T-helper 22 cell (primary cell): ENCODE results near the gene SNTG2.

ENCODE experiments used
- DNase-seq: peaks from one replicate; pipeline ENCODE4 v3.0.0-alpha.2; 2020; ENCODE audit warnings: low read depth

SNTG2 gene

GRCh38 chr2:1002350-1002749, 51.7 kb downstream of the SNTG2 start:
- no peak for DNase-seq

GRCh38 chr2:1004398-1004797, 53.7 kb downstream of the SNTG2 start:
- DNase-seq = no peak

DNA sequence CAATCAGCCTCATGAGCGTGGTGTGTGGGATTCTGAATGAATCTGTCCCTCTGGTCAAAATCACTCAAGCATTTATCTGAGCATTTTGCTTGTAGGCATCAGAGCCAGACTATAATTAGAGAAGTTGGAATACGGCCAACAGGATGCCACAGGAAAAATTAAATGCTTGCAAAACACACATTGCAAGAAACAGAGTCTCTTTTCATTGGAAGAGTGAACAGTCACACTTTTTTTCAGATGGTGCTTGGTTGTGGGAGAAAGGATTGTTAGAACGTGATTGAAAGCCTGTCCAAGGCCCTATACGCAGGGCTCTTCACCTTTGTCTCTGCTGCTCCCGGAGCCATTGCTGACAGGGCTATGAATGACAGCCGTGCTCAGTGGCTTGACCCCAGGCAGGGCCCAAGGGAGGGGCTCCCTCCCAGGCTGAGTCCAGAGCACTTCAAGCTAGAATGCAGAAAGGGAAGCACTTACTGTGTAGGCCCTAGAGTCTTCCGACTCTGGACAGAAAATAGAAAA, 59.8 kb downstream of the SNTG2 start:
- no peak for DNase-seq

GRCh38 chr2:1011006-1011405, 60.4 kb downstream of the SNTG2 start:
- no peak for DNase-seq

GRCh38 chr2:1011985-1012384, 61.3 kb downstream of the SNTG2 start:
- no peak for DNase-seq

GRCh38 chr2:1014802-1015201, 64.2 kb downstream of the SNTG2 start:
- DNase-seq = no peak

GRCh38 chr2:1016500-1016899, 65.9 kb downstream of the SNTG2 start:
- no peak for DNase-seq

DNA sequence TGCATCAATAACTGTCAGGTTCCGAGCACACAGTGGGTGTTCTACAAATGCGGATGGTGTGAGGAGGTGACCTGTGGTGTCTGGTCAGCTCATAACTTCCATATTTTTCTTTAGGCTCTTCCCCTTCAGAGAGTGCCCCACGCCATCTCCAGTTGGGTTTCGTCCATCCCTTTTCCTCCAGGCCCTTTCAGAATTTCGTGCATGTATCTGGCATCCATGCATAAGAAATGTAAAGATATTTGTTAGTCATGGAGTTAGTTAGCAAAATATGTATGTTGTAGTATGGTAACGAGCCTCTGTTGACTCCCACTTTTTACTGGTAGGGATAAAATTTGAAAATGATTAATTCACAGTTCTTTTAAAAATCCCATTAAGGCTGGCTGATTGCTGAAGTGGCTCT, 67.2 kb downstream of the SNTG2 start:
- DNase-seq = no peak

GRCh38 chr2:1020206-1020605, 69.6 kb downstream of the SNTG2 start:
- DNase-seq = no peak

DNA sequence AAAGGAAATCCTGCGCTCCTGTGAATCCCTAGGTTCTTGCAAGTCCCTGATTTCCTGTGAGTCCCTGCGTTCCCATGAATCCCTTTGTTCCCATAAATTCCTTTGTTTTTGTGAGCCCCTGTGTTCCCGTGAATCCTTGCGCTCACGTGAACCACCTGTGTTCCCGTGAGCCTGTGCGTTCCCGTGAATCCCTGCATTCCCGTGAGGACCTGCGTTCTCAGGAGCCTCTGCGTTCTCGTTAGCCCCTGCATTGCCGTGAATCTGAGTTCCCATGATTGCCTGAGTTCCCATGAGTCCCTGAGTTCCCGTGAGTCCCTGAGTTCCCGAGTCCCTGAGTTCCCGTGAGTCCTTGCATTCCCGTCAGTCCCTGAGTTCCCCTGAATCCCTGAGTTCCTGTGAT, 71.5 kb downstream of the SNTG2 start:
- no peak for DNase-seq

DNA sequence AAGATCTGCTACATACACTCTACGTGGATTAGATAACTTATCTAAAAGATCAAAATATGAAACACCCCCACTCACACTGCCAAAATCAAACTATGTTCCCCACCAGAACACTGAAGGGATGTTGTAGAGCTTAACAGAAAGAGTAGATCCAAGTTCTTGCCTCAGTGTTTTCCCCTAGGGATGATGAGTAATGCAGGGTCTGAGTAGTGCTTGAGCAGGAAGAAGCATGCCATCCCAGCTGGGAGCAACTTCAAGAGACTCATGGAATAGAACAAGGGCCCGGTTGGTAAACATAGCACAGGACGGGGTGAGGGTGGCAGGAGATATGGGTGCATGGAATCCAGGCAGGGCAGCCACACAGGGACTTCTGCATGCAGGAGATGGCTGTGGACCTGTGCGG, 74.3 kb downstream of the SNTG2 start:
- DNase-seq = no peak

DNA sequence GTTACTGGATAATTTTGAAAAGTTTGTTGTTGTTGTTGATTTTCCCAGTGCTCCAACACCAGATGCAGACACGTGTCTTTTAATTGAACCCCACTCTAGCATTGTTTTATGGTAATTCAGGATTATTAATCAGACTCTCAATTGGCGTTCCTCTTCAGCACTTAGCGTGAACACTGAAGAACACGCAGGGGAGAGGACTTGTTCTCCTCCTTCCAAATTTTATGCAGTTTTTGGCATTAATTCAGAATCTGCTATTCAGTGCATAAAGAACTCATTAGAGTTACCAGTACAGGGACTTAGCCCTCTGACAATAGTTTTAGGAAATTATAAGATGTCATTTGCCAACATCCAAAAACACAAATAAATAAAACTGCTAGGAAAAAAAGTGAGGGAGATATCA, 75.5 kb downstream of the SNTG2 start:
- no peak for DNase-seq

DNA sequence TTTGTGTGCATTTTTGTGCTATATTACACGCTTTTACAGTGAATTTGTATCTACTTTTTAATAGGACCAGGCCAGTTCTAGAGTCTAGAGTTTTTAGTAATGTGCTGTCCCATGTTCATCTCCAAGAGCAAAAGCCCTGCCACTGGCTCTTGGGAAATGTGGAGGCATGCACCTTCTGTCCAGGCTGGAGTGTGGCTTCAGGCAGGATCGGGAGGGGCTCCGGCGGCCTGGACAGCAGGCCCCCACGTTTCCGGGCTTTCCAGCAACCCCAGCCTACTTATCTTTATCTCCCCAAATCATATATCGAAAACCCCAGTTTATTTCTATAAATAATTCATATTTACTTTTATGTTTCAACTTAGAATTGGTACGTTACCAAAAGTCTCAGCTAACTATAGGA, 78.2 kb downstream of the SNTG2 start:
- DNase-seq = no peak

GRCh38 chr2:1032030-1032429, 81.4 kb downstream of the SNTG2 start:
- DNase-seq = no peak

- no peak for DNase-seq
Observed at GRCh38 chr2:1033069-1033468, 82.4 kb downstream of the SNTG2 start.

GRCh38 chr2:1037066-1037465, 86.4 kb downstream of the SNTG2 start:
- no peak for DNase-seq

- no peak for DNase-seq
Observed at GRCh38 chr2:1039549-1039948, 88.9 kb downstream of the SNTG2 start.

DNA sequence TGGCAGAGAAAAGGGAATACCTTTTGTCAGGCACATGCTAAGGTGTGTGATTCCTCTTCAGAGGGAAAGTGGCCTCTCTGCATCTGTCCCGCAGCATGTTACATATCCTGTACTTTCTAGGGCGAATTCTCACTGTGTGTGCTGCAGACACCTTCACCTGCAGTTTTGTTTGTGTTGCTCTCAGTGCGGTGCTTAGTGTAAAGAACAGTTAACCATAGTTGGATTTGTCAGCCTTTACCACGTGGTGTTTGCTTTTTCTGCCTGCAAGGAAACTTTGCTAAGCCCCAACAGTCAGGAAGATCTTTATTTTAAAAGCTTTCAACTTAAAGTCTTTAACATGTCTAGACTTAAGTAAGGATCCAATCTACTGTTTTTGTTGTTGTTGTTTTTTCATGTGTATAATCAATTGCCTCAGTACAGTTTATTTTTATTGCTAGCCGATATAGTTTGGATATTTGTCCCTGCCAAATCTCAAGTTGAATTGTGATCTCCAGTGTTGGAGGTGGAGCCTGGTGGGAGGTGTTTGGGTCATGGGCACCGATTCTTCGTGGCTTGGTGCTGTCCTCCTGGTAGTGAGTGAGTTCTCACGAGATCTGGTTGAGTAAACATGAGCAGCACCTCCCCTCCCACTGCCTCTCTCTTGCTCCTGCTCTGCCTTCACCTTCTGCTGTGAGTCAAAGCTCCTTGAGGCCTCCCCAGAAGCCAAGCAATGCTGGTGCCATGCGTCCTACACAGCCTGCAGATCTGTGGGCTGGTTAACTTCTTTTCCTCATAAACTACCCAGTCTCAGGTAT, 90.6 kb downstream of the SNTG2 start:
- DNase-seq = no peak

DNA sequence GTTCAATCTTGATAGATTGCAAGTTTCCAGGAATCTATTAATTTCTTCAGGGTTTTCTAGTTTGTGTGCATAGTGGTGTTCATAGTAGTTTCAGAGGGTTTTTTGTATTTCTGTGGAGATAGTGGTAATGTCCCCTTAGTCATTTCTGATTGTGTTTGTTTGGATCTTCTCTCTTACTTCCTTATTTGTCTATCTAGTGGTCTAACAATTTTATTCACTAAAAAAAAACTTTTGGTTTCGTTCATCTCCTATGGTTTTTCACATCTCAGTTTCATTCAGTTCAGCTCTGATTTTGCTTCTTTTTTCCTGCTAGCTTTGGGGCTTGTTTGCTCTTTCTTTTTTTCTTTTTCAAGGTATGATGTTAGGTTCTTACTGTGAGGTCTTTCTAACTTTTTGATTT, 94.5 kb downstream of the SNTG2 start:
- DNase-seq = no peak

GRCh38 chr2:1046067-1046466, 95.4 kb downstream of the SNTG2 start:
- no peak for DNase-seq

DNA sequence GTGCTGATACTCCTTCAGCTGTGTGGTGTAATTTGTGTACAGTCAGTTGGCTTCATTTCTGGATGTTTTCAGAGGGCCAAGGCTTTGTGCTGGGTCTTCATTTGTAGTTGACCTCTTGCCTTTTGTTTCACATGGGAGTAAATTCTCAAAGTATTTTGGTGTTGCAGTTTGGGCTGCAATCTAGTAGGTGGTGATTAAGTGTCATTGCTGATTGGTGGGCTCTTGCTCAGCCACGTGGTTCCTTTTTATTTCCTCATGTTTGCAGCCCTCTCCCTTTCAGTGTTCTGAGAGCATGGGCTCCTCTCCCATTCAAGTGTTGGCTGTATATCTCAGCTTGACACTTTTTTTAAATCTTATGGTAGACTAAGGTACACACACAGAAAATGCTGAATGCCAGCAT, 96.8 kb downstream of the SNTG2 start:
- no peak for DNase-seq

- DNase-seq = no peak
Observed at GRCh38 chr2:1049691-1050090, 99.0 kb downstream of the SNTG2 start.

DNA sequence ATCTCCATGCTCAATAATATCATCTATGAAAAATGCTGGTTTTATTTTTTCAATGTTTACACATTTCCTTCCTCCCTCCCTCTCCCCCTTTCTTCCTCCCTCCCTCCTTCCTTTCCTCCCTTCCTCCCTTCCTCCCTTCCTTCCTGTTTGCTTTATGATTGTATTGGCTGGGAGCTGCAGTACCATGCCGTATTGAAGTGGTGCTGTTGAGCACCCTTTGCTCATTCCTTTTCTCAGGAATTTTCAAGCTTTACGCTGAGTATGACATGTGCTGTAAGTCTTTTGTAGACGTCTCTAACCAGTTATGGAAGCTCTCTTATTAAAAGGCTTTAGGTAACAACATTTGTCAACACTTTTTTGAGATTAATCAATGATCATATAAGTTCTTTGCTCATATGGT, 100.4 kb downstream of the SNTG2 start:
- DNase-seq = no peak

DNA sequence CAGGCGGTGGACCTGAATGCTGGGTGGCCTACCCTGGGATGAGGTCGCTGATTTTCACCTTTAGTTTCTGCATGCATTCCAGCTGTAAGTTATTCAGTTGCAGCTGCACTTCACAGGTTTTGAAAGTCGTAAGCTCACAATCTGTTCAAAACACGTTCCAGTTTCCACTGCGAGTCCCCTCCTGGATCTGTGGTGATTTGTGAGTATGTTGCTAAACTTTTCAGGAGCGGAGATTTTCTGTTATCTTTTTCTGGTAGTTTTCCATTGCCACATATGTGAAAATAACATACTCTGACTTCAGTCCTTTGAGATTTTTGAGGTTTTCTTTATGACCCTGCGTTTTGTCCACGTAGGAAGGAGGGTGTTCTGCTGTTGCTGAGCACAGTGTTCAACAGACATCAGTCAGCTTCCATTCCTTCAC, 102.1 kb downstream of the SNTG2 start:
- no peak for DNase-seq
